ENCODE data around the gene NFYC.

The NFYC gene

DNA sequence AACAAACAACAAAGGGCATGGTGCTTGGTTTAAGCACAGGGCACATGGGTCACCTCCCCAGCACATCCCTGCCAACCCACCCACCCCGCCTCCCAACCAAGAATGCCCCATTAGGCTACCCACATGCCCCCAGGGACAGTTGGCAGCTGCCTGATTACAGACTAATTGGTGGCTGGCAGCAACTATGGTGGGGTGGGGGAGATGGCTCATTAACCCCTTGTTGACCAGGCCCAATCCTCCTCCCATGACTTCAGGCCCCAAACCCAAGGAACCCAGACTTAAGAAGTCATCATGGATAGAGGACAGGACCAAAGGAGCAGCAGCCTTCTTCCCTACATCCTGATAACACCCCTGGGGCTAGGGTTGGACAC is 27.4 kb upstream of the NFYC start:
- peak overlapping the region in 1 of 2 experiments; percentile 81; a peak in 2 of 4 replicates for H3K4me3 ChIP-seq (ENCODE audit: low read depth in 1 of 2, low read length in 2 of 2)
- H4K20me1 ChIP-seq (ENCODE audit: insufficient read depth, low read length): peaks cover 37% of the 10 kb centered on the region

GRCh38 chr1:40664791-40665190 is 26.7 kb upstream of the NFYC start:
- peak; percentile 10 for DNase-seq
- H2AFZ ChIP-seq (ENCODE audit: low read depth, low read length): no peak overlapping the region
- TF ChIP-seq EZH2 (IDR thresholded peaks at IDR 0.05; ENCODE audit: borderline replicate concordance, low read depth, low read length, severe bottlenecking) (no peak), CTCF (IDR thresholded peaks at IDR 0.05; ENCODE audit: borderline replicate concordance, extremely low read depth, low read length, poor library complexity, severe bottlenecking) (no peak)

More for the DNA sequence above, 27.4 kb upstream of the NFYC start:
- Histone ChIP-seq H3K9ac (ENCODE audit: low read depth, low read length) (peak overlapping the region; percentile 63), H3K4me2 (ENCODE audit: insufficient read depth, low read length) (peak overlapping the region; percentile 95), H2AFZ (ENCODE audit: low read depth, low read length) (no peak overlapping the region), H3K9me3 (ENCODE audit: insufficient read depth, low read length, severe bottlenecking) (no peaks in the 10 kb centered on the region), H3K4me1 (ENCODE audit: insufficient read depth, low read length) (peaks cover 68% of the 10 kb centered on the region), H3K36me3 (ENCODE audit: insufficient read depth, low read length) (no peaks in the 10 kb centered on the region), H3K27me3 (ENCODE audit: insufficient read depth, low read length, poor library complexity) (no peaks in the 10 kb centered on the region), H3K27ac (ENCODE audit: low read length) (peak overlapping the region; percentile 94), H3K79me2 (ENCODE audit: insufficient read depth, low read length) (peaks cover 17% of the 10 kb centered on the region)
- TF ChIP-seq CTCF (IDR thresholded peaks at IDR 0.05; ENCODE audit: borderline replicate concordance, extremely low read depth, low read length, poor library complexity, severe bottlenecking) (no peak), EZH2 (IDR thresholded peaks at IDR 0.05; ENCODE audit: borderline replicate concordance, low read depth, low read length, severe bottlenecking) (no peak)
- ATAC-seq (ENCODE audit: insufficient read depth, low read depth): no peak
- DNase-seq: peak; percentile 37

GRCh38 chr1:40665335-40666171 is 26.0 kb upstream of the NFYC start, which contains the start of gene RIMS3:
Gene RIMS3 (minus strand): TSS chr1:40665682. CDS start chr1:40641925, 23,757 bp downstream.
- Histone ChIP-seq H3K9ac (ENCODE audit: low read depth, low read length) (peak within 1 kb of the TSS; percentile 63), H2AFZ (ENCODE audit: low read depth, low read length) (peak within 1 kb of the TSS; percentile 89), H3K4me2 (ENCODE audit: insufficient read depth, low read length) (peak within 1 kb of the TSS; percentile 95), H3K27ac (ENCODE audit: low read length) (peak within 1 kb of the TSS; percentile 94), H3K36me3 (ENCODE audit: insufficient read depth, low read length) (no peaks in the 10 kb centered on the region), H3K9me3 (ENCODE audit: insufficient read depth, low read length, severe bottlenecking) (no peaks in the 10 kb centered on the region), H3K79me2 (ENCODE audit: insufficient read depth, low read length) (peaks cover 17% of the 10 kb centered on the region), H3K27me3 (ENCODE audit: insufficient read depth, low read length, poor library complexity) (no peaks in the 10 kb centered on the region), H3K4me1 (ENCODE audit: insufficient read depth, low read length) (peaks cover 72% of the 10 kb centered on the region), H3K4me3 (ENCODE audit: low read depth in 1 of 2, low read length in 2 of 2) (peak within 1 kb of the TSS; percentile 61 to 81), H4K20me1 (ENCODE audit: insufficient read depth, low read length) (peaks cover 29% of the 10 kb centered on the region)
- TF ChIP-seq CTCF (IDR thresholded peaks at IDR 0.05; ENCODE audit: borderline replicate concordance, extremely low read depth, low read length, poor library complexity, severe bottlenecking): peak; percentile 58
- no peak for TF ChIP-seq EZH2 (IDR thresholded peaks at IDR 0.05; ENCODE audit: borderline replicate concordance, low read depth, low read length, severe bottlenecking)
- peak; percentile 82 for DNase-seq
- ATAC-seq (ENCODE audit: insufficient read depth, low read depth): peak; percentile 51

More at GRCh38 chr1:40664791-40665190, 26.7 kb upstream of the NFYC start:
- H3K4me2 ChIP-seq (ENCODE audit: insufficient read depth, low read length): peak overlapping the region; percentile 95
- peak overlapping the region; percentile 61 to 81; a peak in 3 of 4 replicates for H3K4me3 ChIP-seq (ENCODE audit: low read depth in 1 of 2, low read length in 2 of 2)
- H3K9me3 ChIP-seq (ENCODE audit: insufficient read depth, low read length, severe bottlenecking): no peaks in the 10 kb centered on the region
- H3K36me3 ChIP-seq (ENCODE audit: insufficient read depth, low read length): no peaks in the 10 kb centered on the region
- peak overlapping the region; percentile 63 for H3K9ac ChIP-seq (ENCODE audit: low read depth, low read length)
- H4K20me1 ChIP-seq (ENCODE audit: insufficient read depth, low read length): peaks cover 32% of the 10 kb centered on the region
- H3K79me2 ChIP-seq (ENCODE audit: insufficient read depth, low read length): peaks cover 17% of the 10 kb centered on the region
- peaks cover 72% of the 10 kb centered on the region for H3K4me1 ChIP-seq (ENCODE audit: insufficient read depth, low read length)
- no peak for ATAC-seq (ENCODE audit: insufficient read depth, low read depth)
- no peaks in the 10 kb centered on the region for H3K27me3 ChIP-seq (ENCODE audit: insufficient read depth, low read length, poor library complexity)
- H3K27ac ChIP-seq (ENCODE audit: low read length): peak overlapping the region; percentile 94

Data from DND-41 (cell line).